ENCODE measurements around the gene CCDC110. TPM values are rescaled to one million over a fixed set of nuclear protein-coding genes. Genes with fewer than 3 reads are reported as not detected.

The CCDC110 gene
- polyA plus RNA-seq, 1 of the 3 experiments (the other 2 are of a cell fraction): 0.05 TPM

- ChIA-PET CTCF (no interaction called here), POLR2A (no interaction called here)
- Histone ChIP-seq H3F3A (replicated peaks; ENCODE audit: insufficient read depth) (no peaks in the 10 kb centered on the region), H3K79me2 (ENCODE audit: insufficient read depth) (no peaks in the 10 kb centered on the region), H3K4me2 (no peak overlapping the region), H3K4me3 (ENCODE audit: low read depth in 2 of 2, low read length in 1 of 2) (no peak overlapping the region), H2AFZ (ENCODE audit: low read depth) (no peak overlapping the region), H3K9ac (no peak overlapping the region), H3K27ac (ENCODE audit: low read depth in 2 of 2, low read length in 1 of 2) (no peak overlapping the region), H4K20me1 (ENCODE audit: insufficient read depth) (no peaks in the 10 kb centered on the region), H3K36me3 (replicated peaks in 1 of 2; ENCODE audit: control insufficient read depth in 1 of 2, insufficient read depth in 2 of 2, low read length in 1 of 2) (no peaks in the 10 kb centered on the region), H3K4me1 (ENCODE audit: control insufficient read depth in 1 of 2, insufficient read depth in 2 of 2, low read depth in 1 of 2, low read length in 1 of 2) (no peaks in the 10 kb centered on the region), H3K27me3 (ENCODE audit: insufficient read depth) (no peaks in the 10 kb centered on the region), H3K9me2 (no peaks in the 10 kb centered on the region), H3K9me3 (no peaks in the 10 kb centered on the region)
- 53% methylated on average over 2 of the region's 9 CpGs for WGBS (ENCODE audit: low lambda C conversion rate)
- DNase-seq: no peak
- TF ChIP-seq IRF3 (IDR thresholded peaks at IDR 0.05; ENCODE audit: low read depth, low read length) (no peak), GATA2 (CRISPR knock-in tag; IDR thresholded peaks at IDR 0.05) (no peak), YY1 (IDR thresholded peaks at IDR 0.05; ENCODE audit: low read depth) (no peak), MEF2A (IDR thresholded peaks at IDR 0.05; ENCODE audit: borderline replicate concordance, low read depth) (no peak), TCF12 (IDR thresholded peaks at IDR 0.05) (no peak), GABPA (IDR thresholded peaks at IDR 0.05; ENCODE audit: low read depth) (no peak), POLR2AphosphoS5 (IDR thresholded peaks at IDR 0.05; ENCODE audit: low read depth, low read length) (no peak), TEAD4 (IDR thresholded peaks at IDR 0.05; ENCODE audit: borderline replicate concordance, insufficient read depth) (no peak), CTCF (IDR thresholded peaks at IDR 0.05) (no peak), SMC3 (IDR thresholded peaks at IDR 0.05; ENCODE audit: low read depth, low read length) (no peak), EZH2phosphoT487 (IDR thresholded peaks at IDR 0.05; ENCODE audit: borderline replicate concordance, low read depth) (no peak), MXI1 (IDR thresholded peaks at IDR 0.05; ENCODE audit: low read depth, low read length) (no peak), FOSL2 (IDR thresholded peaks at IDR 0.05; ENCODE audit: borderline replicate concordance, low read depth) (no peak)
Observed at GRCh38 chr4:185500035-185500434, 28.5 kb upstream of the CCDC110 start.

- H4K20me1 ChIP-seq (ENCODE audit: insufficient read depth): no peaks in the 10 kb centered on the region
- H3K4me1 ChIP-seq (ENCODE audit: control insufficient read depth in 1 of 2, insufficient read depth in 2 of 2, low read depth in 1 of 2, low read length in 1 of 2): no peaks in the 10 kb centered on the region
- H3K9ac ChIP-seq: no peak overlapping the region
- no peak overlapping the region for H3K27ac ChIP-seq (ENCODE audit: low read depth in 2 of 2, low read length in 1 of 2)
- DNase-seq: no peak
- no peak overlapping the region for H3K4me3 ChIP-seq (ENCODE audit: low read depth in 2 of 2, low read length in 1 of 2)
- POLR2A ChIA-PET: no interaction called here
- H3K36me3 ChIP-seq (replicated peaks in 1 of 2; ENCODE audit: control insufficient read depth in 1 of 2, insufficient read depth in 2 of 2, low read length in 1 of 2): no peaks in the 10 kb centered on the region
- no peak overlapping the region for H2AFZ ChIP-seq (ENCODE audit: low read depth)
- CTCF ChIA-PET: no interaction called here
- H3K9me3 ChIP-seq: peaks cover 8% of the 10 kb centered on the region; the same call in 1 of the 2 replicates
- H3K4me2 ChIP-seq: no peak overlapping the region
- no peaks in the 10 kb centered on the region for H3F3A ChIP-seq (replicated peaks; ENCODE audit: insufficient read depth)
- WGBS (ENCODE audit: low lambda C conversion rate): 19% methylated on average over 2 of the region's 2 CpGs
- no peaks in the 10 kb centered on the region for H3K27me3 ChIP-seq (ENCODE audit: insufficient read depth)
- H3K79me2 ChIP-seq (ENCODE audit: insufficient read depth): no peaks in the 10 kb centered on the region
- no peaks in the 10 kb centered on the region for H3K9me2 ChIP-seq
- no peak for TF ChIP-seq SIN3A (IDR thresholded peaks at IDR 0.05; ENCODE audit: borderline replicate concordance, low read depth, low read length)
- no peak for TF ChIP-seq TEAD4 (IDR thresholded peaks at IDR 0.05; ENCODE audit: borderline replicate concordance, insufficient read depth)
- no peak for TF ChIP-seq MAX (IDR thresholded peaks at IDR 0.05; ENCODE audit: low read depth)
- TF ChIP-seq EZH2phosphoT487 (IDR thresholded peaks at IDR 0.05; ENCODE audit: borderline replicate concordance, low read depth): no peak
- no peak for TF ChIP-seq EP300 (IDR thresholded peaks at IDR 0.05; ENCODE audit: borderline replicate concordance in 1 of 2, low read depth in 1 of 2, low read length in 1 of 2)
- no peak for TF ChIP-seq TCF12 (IDR thresholded peaks at IDR 0.05)
- TF ChIP-seq CHD2 (IDR thresholded peaks at IDR 0.05; ENCODE audit: low read length, partially characterized antibody): no peak
- no peak for TF ChIP-seq IRF3 (IDR thresholded peaks at IDR 0.05; ENCODE audit: low read depth, low read length)
- TF ChIP-seq PBX3 (IDR thresholded peaks at IDR 0.05): no peak
- no peak for TF ChIP-seq ZBTB33 (IDR thresholded peaks at IDR 0.05; ENCODE audit: borderline replicate concordance, low read depth)
- TF ChIP-seq FOXM1 (IDR thresholded peaks at IDR 0.05; ENCODE audit: low read depth): no peak
- TF ChIP-seq NRF1 (IDR thresholded peaks at IDR 0.05; ENCODE audit: low read depth, low read length): no peak
- TF ChIP-seq YY1 (IDR thresholded peaks at IDR 0.05; ENCODE audit: low read depth): no peak
Observed at GRCh38 chr4:185488650-185489049, 17.1 kb upstream of the CCDC110 start.
